HG02642 (cell line): Measurements from ENCODE around the gene MST1.

Source experiments
- ATAC-seq: cut with Tn5 transposase; IDR thresholded peaks from one replicate; pipeline ENCODE4 v1.9.1; 2021; ENCODE audit warnings: mild to moderate bottlenecking; ENCODE audit not compliant: unreplicated experiment, poor library complexity

Gene MST1

GRCh38 chr3:49689046-49689907, at the start of gene MST1, which contains the start of gene RNF123:
Gene MST1, minus strand, starts transcription at chr3:49689474. Its CDS starts 783 bp downstream, at chr3:49688691.
Gene RNF123, plus strand, starts transcription at chr3:49689557. Its CDS starts 1,609 bp downstream, at chr3:49691166.
- ATAC-seq, result peak; percentile 71

GRCh38 chr3:49738067-49738713, 48.9 kb upstream of the MST1 start:
- no peak for ATAC-seq

- ATAC-seq, result no peak
These were observed 45.5 kb upstream of the MST1 start for GRCh38 chr3:49734752-49735151.

GRCh38 chr3:49733551-49733950, 44.3 kb upstream of the MST1 start:
- no peak for ATAC-seq

GRCh38 chr3:49732597-49732996, 43.3 kb upstream of the MST1 start:
- no peak for ATAC-seq

GRCh38 chr3:49729966-49730609, 40.8 kb upstream of the MST1 start:
- no peak for ATAC-seq

- no peak for ATAC-seq
These were observed 38.7 kb upstream of the MST1 start for GRCh38 chr3:49727924-49728361.

GRCh38 chr3:49727154-49727923, 38.1 kb upstream of the MST1 start:
- ATAC-seq, result no peak

GRCh38 chr3:49725906-49726681, 36.8 kb upstream of the MST1 start:
- no peak for ATAC-seq

GRCh38 chr3:49724586-49724985, 35.3 kb upstream of the MST1 start:
- ATAC-seq, result no peak

- ATAC-seq, result peak; percentile 78
These were observed 34.6 kb upstream of the MST1 start, which contains the start of gene GMPPB for GRCh38 chr3:49723628-49724551. Gene GMPPB, minus strand, starts transcription at chr3:49723951. Its CDS starts 225 bp downstream, at chr3:49723726.

- ATAC-seq, result peak; percentile 6
These were observed 34.0 kb upstream of the MST1 start for GRCh38 chr3:49723296-49723627.

- no peak for ATAC-seq
These were observed 33.6 kb upstream of the MST1 start for GRCh38 chr3:49722896-49723295.

- ATAC-seq, result no peak
These were observed 32.9 kb upstream of the MST1 start for GRCh38 chr3:49721896-49722781.

GRCh38 chr3:49721596-49721895, 32.3 kb upstream of the MST1 start:
- ATAC-seq, result no peak

GRCh38 chr3:49720855-49721595, 31.8 kb upstream of the MST1 start:
- no peak for ATAC-seq
